Chondrocyte (in vitro differentiated cells): Measurements from ENCODE around the gene EYS. TPM values are rescaled to one million over a fixed set of nuclear protein-coding genes. Genes with fewer than 3 reads are reported as not detected.

Source experiments
- DNase-seq: peaks from one replicate; pipeline ENCODE4 v3.0.0; 2021; ENCODE audit warnings: mixed read lengths, low spot score
- H3K27ac Mint-ChIP-seq: one replicate; pipeline ENCODE4 v1.8.0; 2021; ENCODE audit warnings: mild to moderate bottlenecking, moderate library complexity, mixed read lengths; ENCODE audit not compliant: unreplicated experiment
- H3K27me3 Mint-ChIP-seq: 2 replicates; pipeline ENCODE4 v1.8.0; 2021; ENCODE audit warnings: low read depth, mixed read lengths
- H3K36me3 Mint-ChIP-seq: 2 replicates; pipeline ENCODE4 v1.8.0; 2021; ENCODE audit warnings: low read depth, mixed read lengths
- H3K4me1 Mint-ChIP-seq: 2 replicates; pipeline ENCODE4 v1.8.0; 2021; ENCODE audit warnings: low read depth, mild to moderate bottlenecking, mixed read lengths
- H3K4me3 Mint-ChIP-seq: one replicate; pipeline ENCODE4 v1.8.0; 2021; ENCODE audit warnings: mild to moderate bottlenecking, moderate library complexity, mixed read lengths; ENCODE audit not compliant: unreplicated experiment
- H3K9me3 Mint-ChIP-seq: 2 replicates; pipeline ENCODE4 v1.8.0; 2021; ENCODE audit warnings: low read depth, mixed read lengths
- total RNA-seq: library from RNA; stranded (reverse); gene quantifications from 3 replicates; pipeline ENCODE4 v1.2.1, GENCODE V29; 2021
- TF ChIP-seq, protein P1 (sequence below): fragments of 200-600 bp; sonication (generic); IDR thresholded peaks from 2 replicates; pipeline ENCODE4 v1.5.0; 2021; ENCODE audit warnings: antibody characterized with exemption, mild to moderate bottlenecking, moderate library complexity

The EYS gene
- total RNA-seq, 1 donor from 2014 or later, result not detected

DNA sequence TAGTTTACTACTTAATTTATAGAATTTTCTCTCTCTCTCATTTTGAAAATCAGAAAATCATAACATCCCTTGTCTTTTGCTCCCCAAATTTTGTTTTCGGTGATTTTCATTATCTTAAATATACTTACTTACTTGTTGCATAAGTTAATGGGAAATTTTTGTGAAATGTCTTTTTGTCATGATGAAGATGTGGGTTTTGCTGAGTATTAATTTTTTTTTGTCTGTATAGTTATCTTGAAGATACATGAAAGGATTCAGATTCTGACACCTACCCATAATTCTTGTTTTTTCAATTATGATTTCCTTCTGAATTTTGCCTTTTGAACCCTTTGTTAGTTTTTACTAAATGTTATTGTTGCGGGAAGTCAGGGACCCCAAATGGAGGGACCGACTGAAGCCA lies 817.9 kb downstream of the EYS start:
- H3K4me3 Mint-ChIP-seq, result no peak overlapping the region

DNA sequence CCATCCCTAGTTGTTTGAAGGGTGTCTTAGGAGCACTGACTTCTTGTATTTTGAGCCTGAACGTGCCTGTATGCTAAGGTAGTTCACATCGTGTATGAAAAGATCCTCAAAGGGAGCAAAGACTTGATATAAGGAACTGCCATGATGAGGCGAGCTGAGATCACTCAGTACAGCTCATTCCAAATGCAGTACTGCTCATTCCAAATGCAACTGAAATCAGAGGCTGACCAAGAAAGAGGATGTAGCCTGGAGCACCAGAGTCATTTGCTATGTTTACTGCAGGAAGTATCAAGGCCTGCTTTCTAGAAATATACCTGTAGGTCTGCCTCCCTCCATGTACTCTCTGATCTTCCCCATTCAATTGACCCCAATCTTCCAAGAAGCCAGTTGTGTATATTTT lies 832.2 kb downstream of the EYS start:
- no peak overlapping the region for H3K27ac Mint-ChIP-seq
- peaks cover 36% of the 10 kb centered on the region for H3K27me3 Mint-ChIP-seq
- TF ChIP-seq, protein P1, sequence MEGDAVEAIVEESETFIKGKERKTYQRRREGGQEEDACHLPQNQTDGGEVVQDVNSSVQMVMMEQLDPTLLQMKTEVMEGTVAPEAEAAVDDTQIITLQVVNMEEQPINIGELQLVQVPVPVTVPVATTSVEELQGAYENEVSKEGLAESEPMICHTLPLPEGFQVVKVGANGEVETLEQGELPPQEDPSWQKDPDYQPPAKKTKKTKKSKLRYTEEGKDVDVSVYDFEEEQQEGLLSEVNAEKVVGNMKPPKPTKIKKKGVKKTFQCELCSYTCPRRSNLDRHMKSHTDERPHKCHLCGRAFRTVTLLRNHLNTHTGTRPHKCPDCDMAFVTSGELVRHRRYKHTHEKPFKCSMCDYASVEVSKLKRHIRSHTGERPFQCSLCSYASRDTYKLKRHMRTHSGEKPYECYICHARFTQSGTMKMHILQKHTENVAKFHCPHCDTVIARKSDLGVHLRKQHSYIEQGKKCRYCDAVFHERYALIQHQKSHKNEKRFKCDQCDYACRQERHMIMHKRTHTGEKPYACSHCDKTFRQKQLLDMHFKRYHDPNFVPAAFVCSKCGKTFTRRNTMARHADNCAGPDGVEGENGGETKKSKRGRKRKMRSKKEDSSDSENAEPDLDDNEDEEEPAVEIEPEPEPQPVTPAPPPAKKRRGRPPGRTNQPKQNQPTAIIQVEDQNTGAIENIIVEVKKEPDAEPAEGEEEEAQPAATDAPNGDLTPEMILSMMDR, result no peak
- no peak for DNase-seq
- H3K4me3 Mint-ChIP-seq, result no peak overlapping the region
- no peaks in the 10 kb centered on the region for H3K4me1 Mint-ChIP-seq
- no peaks in the 10 kb centered on the region for H3K36me3 Mint-ChIP-seq
- H3K9me3 Mint-ChIP-seq, result no peaks in the 10 kb centered on the region

More for the DNA sequence above, 817.9 kb downstream of the EYS start:
- no peak for DNase-seq
- H3K9me3 Mint-ChIP-seq, result no peaks in the 10 kb centered on the region
- H3K36me3 Mint-ChIP-seq, result no peaks in the 10 kb centered on the region
- no peak overlapping the region for H3K27ac Mint-ChIP-seq
- TF ChIP-seq, protein P1, result no peak
- peaks cover 24% of the 10 kb centered on the region for H3K4me1 Mint-ChIP-seq
- peaks cover 4% of the 10 kb centered on the region for H3K27me3 Mint-ChIP-seq

DNA sequence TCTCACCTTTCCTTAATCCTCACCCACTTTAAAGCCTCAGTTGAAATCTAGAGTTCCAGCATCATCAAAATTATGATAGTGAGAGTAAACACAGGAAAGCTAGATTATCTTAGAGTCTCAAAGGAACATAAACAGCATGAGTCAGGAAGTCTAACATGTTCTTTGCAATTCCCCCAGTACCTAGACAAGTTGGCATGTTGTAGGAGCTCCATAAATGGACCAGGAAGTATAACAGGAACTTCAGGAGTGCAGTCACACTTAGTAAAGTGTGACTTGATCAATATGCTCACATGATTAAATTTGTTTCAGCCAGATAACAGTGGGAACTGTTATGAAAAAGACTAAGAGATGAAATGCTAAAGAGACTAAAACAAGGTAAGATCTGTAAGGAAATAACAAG lies 834.4 kb downstream of the EYS start:
- H3K27ac Mint-ChIP-seq, result no peak overlapping the region
- H3K4me1 Mint-ChIP-seq, result no peaks in the 10 kb centered on the region
- TF ChIP-seq, protein P1, result no peak

DNA sequence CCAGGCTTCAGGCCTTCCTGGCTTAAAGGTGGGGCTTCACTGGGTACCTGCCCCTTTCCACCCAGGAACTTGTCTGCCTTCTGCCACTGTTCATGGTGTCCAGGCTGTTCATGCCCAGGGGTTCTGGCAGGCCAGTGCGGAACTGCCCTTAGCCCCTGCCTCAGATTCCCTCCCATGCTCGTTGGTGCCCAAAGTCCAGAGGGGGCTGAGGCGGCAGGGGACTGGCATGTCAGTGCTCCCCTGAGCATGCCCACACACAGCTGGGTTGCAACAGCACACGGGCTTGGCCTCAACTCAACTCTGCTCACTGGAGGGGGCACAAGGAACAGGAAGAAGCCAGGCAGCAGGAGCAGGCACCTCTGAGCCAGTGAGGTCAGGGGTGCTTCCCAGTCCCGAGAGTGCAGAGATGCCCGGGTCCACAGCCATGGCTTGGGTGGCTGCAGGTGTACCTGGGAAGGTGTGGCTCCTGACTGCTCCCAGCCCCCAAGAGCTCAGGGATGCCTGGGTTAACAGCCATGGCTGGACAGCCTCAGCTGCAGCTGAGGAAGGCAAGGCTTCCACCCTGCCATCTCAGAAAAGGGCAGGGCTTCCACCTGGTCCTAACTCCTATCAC lies 845.9 kb downstream of the EYS start:
- DNase-seq, result peak; percentile 75
- peaks cover 15% of the 10 kb centered on the region for H3K27me3 Mint-ChIP-seq
- TF ChIP-seq, protein P1, result no peak

More for the DNA sequence above, 834.4 kb downstream of the EYS start:
- Mint-ChIP-seq H3K4me3 (no peak overlapping the region), H3K9me3 (no peaks in the 10 kb centered on the region), H3K27me3 (peaks cover 29% of the 10 kb centered on the region), H3K36me3 (no peaks in the 10 kb centered on the region)
- no peak for DNase-seq

DNA sequence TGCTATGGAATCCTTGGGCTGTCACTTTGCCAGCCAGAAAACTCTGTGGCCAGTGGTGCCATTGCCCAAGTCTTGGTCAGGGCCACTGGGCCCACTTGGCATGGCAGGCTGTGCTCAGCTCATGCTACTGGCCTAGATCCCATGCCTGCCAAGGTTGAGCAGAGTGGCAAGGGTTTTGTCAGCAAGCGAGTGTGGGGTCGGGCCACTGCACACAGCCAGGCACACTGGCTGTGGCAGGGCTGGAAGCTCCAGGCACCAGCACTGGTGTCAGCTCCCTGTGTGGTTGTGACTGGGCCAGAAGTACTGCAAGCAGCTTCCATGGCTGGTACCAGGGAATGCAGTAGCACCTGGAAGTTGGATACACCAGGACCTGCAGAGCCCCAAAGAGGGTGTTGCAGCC lies 846.8 kb downstream of the EYS start:
- no peak overlapping the region for H3K4me3 Mint-ChIP-seq
- peaks cover 13% of the 10 kb centered on the region for H3K27me3 Mint-ChIP-seq
- H3K4me1 Mint-ChIP-seq, result no peaks in the 10 kb centered on the region
- peaks cover 8% of the 10 kb centered on the region for H3K9me3 Mint-ChIP-seq
- TF ChIP-seq, protein P1, result no peak
- no peak overlapping the region for H3K27ac Mint-ChIP-seq
- no peaks in the 10 kb centered on the region for H3K36me3 Mint-ChIP-seq
- peak; percentile 51 for DNase-seq

More for the DNA sequence above, 845.9 kb downstream of the EYS start:
- H3K4me3 Mint-ChIP-seq, result no peak overlapping the region
- peaks cover 8% of the 10 kb centered on the region for H3K9me3 Mint-ChIP-seq
- H3K36me3 Mint-ChIP-seq, result no peaks in the 10 kb centered on the region
- H3K4me1 Mint-ChIP-seq, result no peaks in the 10 kb centered on the region
- no peak overlapping the region for H3K27ac Mint-ChIP-seq
